Measurements from ENCODE around the gene VPS26A.

VPS26A gene

GRCh38 chr10:69176823-69177222 is 52.8 kb downstream of the VPS26A start:
- no peak for TF ChIP-seq CTCF (IDR thresholded peaks at IDR 0.05; ENCODE audit: low read depth, low read length)
- H3K4me3 ChIP-seq (ENCODE audit: low read depth, low read length): no peak overlapping the region

- TF ChIP-seq CTCF (IDR thresholded peaks at IDR 0.05; ENCODE audit: low read depth, low read length): no peak
- peak overlapping the region; percentile 99 for H3K4me3 ChIP-seq (ENCODE audit: low read depth, low read length)
Measured at GRCh38 chr10:69179089-69179742, 55.2 kb downstream of the VPS26A start.

GRCh38 chr10:69179743-69180524 is 56.0 kb downstream of the VPS26A start, which contains the start of gene SUPV3L1:
TSS of gene SUPV3L1 (plus strand) at chr10:69180234. CDS start at chr10:69180292, 58 bp downstream.
- H3K4me3 ChIP-seq (ENCODE audit: low read depth, low read length): peak within 1 kb of the TSS; percentile 99
- TF ChIP-seq CTCF (IDR thresholded peaks at IDR 0.05; ENCODE audit: low read depth, low read length): no peak

- TF ChIP-seq CTCF (IDR thresholded peaks at IDR 0.05; ENCODE audit: low read depth, low read length): no peak
- peak overlapping the region; percentile 99 for H3K4me3 ChIP-seq (ENCODE audit: low read depth, low read length)
Measured at GRCh38 chr10:69180525-69181204, 56.7 kb downstream of the VPS26A start.

- TF ChIP-seq CTCF (IDR thresholded peaks at IDR 0.05; ENCODE audit: low read depth, low read length): no peak
- peak overlapping the region; percentile 99 for H3K4me3 ChIP-seq (ENCODE audit: low read depth, low read length)
Measured at GRCh38 chr10:69181433-69181832, 57.5 kb downstream of the VPS26A start.

- no peak overlapping the region for H3K4me3 ChIP-seq (ENCODE audit: low read depth, low read length)
Measured at GRCh38 chr10:69182005-69182404, 58.0 kb downstream of the VPS26A start.

More at GRCh38 chr10:69182005-69182404, 58.0 kb downstream of the VPS26A start:
- TF ChIP-seq CTCF (IDR thresholded peaks at IDR 0.05; ENCODE audit: low read depth, low read length): no peak
